Measurements from ENCODE around the gene CNIH3. TPM values are rescaled to one million over a fixed set of nuclear protein-coding genes. Genes with fewer than 3 reads are reported as not detected.

Gene CNIH3
- total RNA-seq, 3 donors from 2014 or later (not counting 1 experiment from before 2014, with no cell fraction given) = 2.8 to 5.4 (median 5.0) TPM

- H3K9me3 Mint-ChIP-seq = no peaks in the 10 kb centered on the region
- TF ChIP-seq, protein P1, sequence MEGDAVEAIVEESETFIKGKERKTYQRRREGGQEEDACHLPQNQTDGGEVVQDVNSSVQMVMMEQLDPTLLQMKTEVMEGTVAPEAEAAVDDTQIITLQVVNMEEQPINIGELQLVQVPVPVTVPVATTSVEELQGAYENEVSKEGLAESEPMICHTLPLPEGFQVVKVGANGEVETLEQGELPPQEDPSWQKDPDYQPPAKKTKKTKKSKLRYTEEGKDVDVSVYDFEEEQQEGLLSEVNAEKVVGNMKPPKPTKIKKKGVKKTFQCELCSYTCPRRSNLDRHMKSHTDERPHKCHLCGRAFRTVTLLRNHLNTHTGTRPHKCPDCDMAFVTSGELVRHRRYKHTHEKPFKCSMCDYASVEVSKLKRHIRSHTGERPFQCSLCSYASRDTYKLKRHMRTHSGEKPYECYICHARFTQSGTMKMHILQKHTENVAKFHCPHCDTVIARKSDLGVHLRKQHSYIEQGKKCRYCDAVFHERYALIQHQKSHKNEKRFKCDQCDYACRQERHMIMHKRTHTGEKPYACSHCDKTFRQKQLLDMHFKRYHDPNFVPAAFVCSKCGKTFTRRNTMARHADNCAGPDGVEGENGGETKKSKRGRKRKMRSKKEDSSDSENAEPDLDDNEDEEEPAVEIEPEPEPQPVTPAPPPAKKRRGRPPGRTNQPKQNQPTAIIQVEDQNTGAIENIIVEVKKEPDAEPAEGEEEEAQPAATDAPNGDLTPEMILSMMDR (IDR thresholded peaks at IDR 0.05) = no peak
- no peak for ATAC-seq
- no peak overlapping the region for H3K27ac Mint-ChIP-seq
- Histone ChIP-seq H3K9me3 (ENCODE audit: control insufficient read depth, insufficient read depth, low read length) (no peaks in the 10 kb centered on the region), H3K36me3 (ENCODE audit: control insufficient read depth, insufficient read depth, low read length) (no peaks in the 10 kb centered on the region), H3K27ac (ENCODE audit: low read length) (no peak overlapping the region), H3K27me3 (ENCODE audit: control insufficient read depth, insufficient read depth, low read length) (no peaks in the 10 kb centered on the region), H3K4me3 (ENCODE audit: low read length) (no peak overlapping the region), H3K4me1 (ENCODE audit: control insufficient read depth, insufficient read depth, low read length) (no peaks in the 10 kb centered on the region)
- intact Hi-C loops (cut with micrococcal nuclease) = no loop called here
- no peak overlapping the region for H3K4me3 Mint-ChIP-seq
- H3K36me3 Mint-ChIP-seq = no peaks in the 10 kb centered on the region
- no peaks in the 10 kb centered on the region for H3K4me1 Mint-ChIP-seq
- H3K27me3 Mint-ChIP-seq (ENCODE audit: low read depth in 2 of 2) = peaks cover 4 to 31% of the 10 kb centered on the region in 2 donors
- DNase-seq = no peak
- WGBS (ENCODE audit: insufficient coverage) = 89% methylated on average over 10 of the region's 10 CpGs
Measured at GRCh38 chr1:224656392-224656791, 40.3 kb downstream of the CNIH3 start.

- no peaks in the 10 kb centered on the region for H3K9me3 ChIP-seq (ENCODE audit: control insufficient read depth, insufficient read depth, low read length)
- H3K4me3 ChIP-seq (ENCODE audit: low read length) = no peak overlapping the region
- TF ChIP-seq, protein P1 (IDR thresholded peaks at IDR 0.05) = no peak
- no peaks in the 10 kb centered on the region for H3K27me3 ChIP-seq (ENCODE audit: control insufficient read depth, insufficient read depth, low read length)
- no peaks in the 10 kb centered on the region for H3K36me3 Mint-ChIP-seq
- no peaks in the 10 kb centered on the region for H3K4me1 ChIP-seq (ENCODE audit: control insufficient read depth, insufficient read depth, low read length)
- DNase-seq (no peak), ATAC-seq (no peak)
- no peaks in the 10 kb centered on the region for H3K4me1 Mint-ChIP-seq
- no peak overlapping the region for H3K27ac ChIP-seq (ENCODE audit: low read length)
- H3K9me3 Mint-ChIP-seq = no peaks in the 10 kb centered on the region
- no peak overlapping the region for H3K4me3 Mint-ChIP-seq
- no peaks in the 10 kb centered on the region for H3K36me3 ChIP-seq (ENCODE audit: control insufficient read depth, insufficient read depth, low read length)
- WGBS (ENCODE audit: insufficient coverage) = 75% methylated on average over 4 of the region's 5 CpGs
- peaks cover 7 to 46% of the 10 kb centered on the region in 2 donors for H3K27me3 Mint-ChIP-seq (ENCODE audit: low read depth in 2 of 2)
- no peak overlapping the region for H3K27ac Mint-ChIP-seq
- intact Hi-C loops (cut with micrococcal nuclease) = no loop called here
Measured at GRCh38 chr1:224660074-224660473, 44.0 kb downstream of the CNIH3 start.

- Mint-ChIP-seq H3K27ac (no peak overlapping the region), H3K27me3 (ENCODE audit: low read depth in 2 of 2) (peaks cover 9 to 35% of the 10 kb centered on the region in 2 donors), H3K9me3 (no peaks in the 10 kb centered on the region), H3K4me3 (no peak overlapping the region), H3K36me3 (no peaks in the 10 kb centered on the region), H3K4me1 (no peaks in the 10 kb centered on the region)
- WGBS (ENCODE audit: insufficient coverage) = 100% methylated on average over 3 of the region's 3 CpGs
- TF ChIP-seq, protein P1 (IDR thresholded peaks at IDR 0.05) = no peak
- H3K36me3 ChIP-seq (ENCODE audit: control insufficient read depth, insufficient read depth, low read length) = no peaks in the 10 kb centered on the region
- intact Hi-C loops (cut with micrococcal nuclease) = no loop called here
- ATAC-seq = no peak
- H3K9me3 ChIP-seq (ENCODE audit: control insufficient read depth, insufficient read depth, low read length) = no peaks in the 10 kb centered on the region
- no peaks in the 10 kb centered on the region for H3K4me1 ChIP-seq (ENCODE audit: control insufficient read depth, insufficient read depth, low read length)
- no peak overlapping the region for H3K4me3 ChIP-seq (ENCODE audit: low read length)
- no peak overlapping the region for H3K27ac ChIP-seq (ENCODE audit: low read length)
- DNase-seq = no peak
- H3K27me3 ChIP-seq (ENCODE audit: control insufficient read depth, insufficient read depth, low read length) = no peaks in the 10 kb centered on the region
Measured at GRCh38 chr1:224662870-224663269, 46.8 kb downstream of the CNIH3 start.

DNA sequence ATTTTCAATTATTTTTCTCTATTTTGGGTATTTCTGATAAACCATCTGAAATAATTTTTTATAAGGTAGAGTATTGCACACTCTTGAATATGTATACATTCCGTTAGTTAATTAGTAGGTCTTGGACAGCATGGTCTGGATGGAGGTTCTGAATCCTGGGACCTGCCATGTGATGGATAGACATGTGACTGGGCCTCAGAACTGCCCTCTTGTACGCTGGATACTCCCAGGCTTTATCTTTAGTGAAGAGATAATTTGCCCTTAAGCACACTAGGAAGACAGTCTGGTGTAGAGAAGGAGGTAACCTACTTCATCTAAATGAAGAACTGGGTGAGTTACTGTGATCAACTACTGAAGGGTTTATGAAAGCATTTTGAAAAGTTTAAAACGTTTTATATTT lies 48.9 kb downstream of the CNIH3 start:
- H3K27ac ChIP-seq (ENCODE audit: low read length) = no peak overlapping the region
- Mint-ChIP-seq H3K9me3 (no peaks in the 10 kb centered on the region), H3K27me3 (ENCODE audit: low read depth in 2 of 2) (peaks cover 10 to 24% of the 10 kb centered on the region in 2 donors), H3K27ac (no peak overlapping the region), H3K36me3 (no peaks in the 10 kb centered on the region), H3K4me1 (no peaks in the 10 kb centered on the region), H3K4me3 (no peak overlapping the region)
- no peak for ATAC-seq
- H3K36me3 ChIP-seq (ENCODE audit: control insufficient read depth, insufficient read depth, low read length) = no peaks in the 10 kb centered on the region
- intact Hi-C loops (cut with micrococcal nuclease) = no loop called here
- H3K27me3 ChIP-seq (ENCODE audit: control insufficient read depth, insufficient read depth, low read length) = no peaks in the 10 kb centered on the region
- no peaks in the 10 kb centered on the region for H3K4me1 ChIP-seq (ENCODE audit: control insufficient read depth, insufficient read depth, low read length)
- TF ChIP-seq, protein P1 (IDR thresholded peaks at IDR 0.05) = no peak
- DNase-seq = no peak
- no peak overlapping the region for H3K4me3 ChIP-seq (ENCODE audit: low read length)
- H3K9me3 ChIP-seq (ENCODE audit: control insufficient read depth, insufficient read depth, low read length) = no peaks in the 10 kb centered on the region
- 69% methylated on average over 3 of the region's 3 CpGs for WGBS (ENCODE audit: insufficient coverage)
